Measurements from ENCODE around the gene PTCH2. TPM values are rescaled to one million over a fixed set of nuclear protein-coding genes. Genes with fewer than 3 reads are reported as not detected.
"Not testable (repeated sequence)": the region's sequence is repeated elsewhere in the genome, so short reads cannot be mapped to it uniquely, and the experiment has no call there.

Gene PTCH2
- total RNA-seq, 4 donors from 2014 or later: 0.09 to 0.19 TPM; not detected in 2

DNA sequence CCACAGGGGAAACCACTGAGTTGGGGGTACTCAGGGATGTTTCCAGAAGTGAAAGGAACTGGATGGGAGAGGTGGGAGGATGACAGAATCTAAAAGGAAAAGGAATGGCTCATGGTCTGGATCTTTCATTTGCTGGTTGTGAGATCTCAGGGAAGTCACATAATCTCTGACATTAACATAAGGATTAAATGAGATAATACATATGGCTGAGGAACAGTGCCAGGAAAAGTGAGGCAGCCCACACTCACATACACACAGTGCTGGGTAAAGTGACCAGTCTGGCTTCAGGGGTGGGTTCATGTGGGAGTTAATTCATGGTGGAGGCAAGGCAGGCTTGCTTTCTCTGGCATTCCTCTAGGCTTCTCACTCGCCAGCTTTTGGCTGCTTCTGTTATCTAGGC lies 3.9 kb upstream of the PTCH2 start:
- DNase-seq: no peak
- H3K4me3 ChIP-seq: no peak overlapping the region
- H3K27me3 ChIP-seq: peaks cover 0 to 4% (median 0%) of the 10 kb centered on the region in 4 donors
- peaks cover 0 to 21% (median 7%) of the 10 kb centered on the region in 3 donors for H3K4me1 ChIP-seq
- H3K36me3 ChIP-seq: peaks cover 0 to 8% (median 0%) of the 10 kb centered on the region in 3 donors
- no peaks in the 10 kb centered on the region for H3K9me3 ChIP-seq
- no peak overlapping the region for H3K27ac ChIP-seq
- 83% methylated on average over 1 of the region's 1 CpG; no CpG with 5 or more reads in 1 of the 2 donors for WGBS, 2 donors
- TF ChIP-seq, protein P1, sequence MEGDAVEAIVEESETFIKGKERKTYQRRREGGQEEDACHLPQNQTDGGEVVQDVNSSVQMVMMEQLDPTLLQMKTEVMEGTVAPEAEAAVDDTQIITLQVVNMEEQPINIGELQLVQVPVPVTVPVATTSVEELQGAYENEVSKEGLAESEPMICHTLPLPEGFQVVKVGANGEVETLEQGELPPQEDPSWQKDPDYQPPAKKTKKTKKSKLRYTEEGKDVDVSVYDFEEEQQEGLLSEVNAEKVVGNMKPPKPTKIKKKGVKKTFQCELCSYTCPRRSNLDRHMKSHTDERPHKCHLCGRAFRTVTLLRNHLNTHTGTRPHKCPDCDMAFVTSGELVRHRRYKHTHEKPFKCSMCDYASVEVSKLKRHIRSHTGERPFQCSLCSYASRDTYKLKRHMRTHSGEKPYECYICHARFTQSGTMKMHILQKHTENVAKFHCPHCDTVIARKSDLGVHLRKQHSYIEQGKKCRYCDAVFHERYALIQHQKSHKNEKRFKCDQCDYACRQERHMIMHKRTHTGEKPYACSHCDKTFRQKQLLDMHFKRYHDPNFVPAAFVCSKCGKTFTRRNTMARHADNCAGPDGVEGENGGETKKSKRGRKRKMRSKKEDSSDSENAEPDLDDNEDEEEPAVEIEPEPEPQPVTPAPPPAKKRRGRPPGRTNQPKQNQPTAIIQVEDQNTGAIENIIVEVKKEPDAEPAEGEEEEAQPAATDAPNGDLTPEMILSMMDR (IDR thresholded peaks at IDR 0.05): no peak
- TF ChIP-seq POLR2A (IDR thresholded peaks at IDR 0.05): no peak
- intact Hi-C loops (cut with DNase I): loop anchor here (10.0 kb wide), 1 partner anchor 168 kb away; the partner anchor contains the start of genes HECTD3 and UROD

DNA sequence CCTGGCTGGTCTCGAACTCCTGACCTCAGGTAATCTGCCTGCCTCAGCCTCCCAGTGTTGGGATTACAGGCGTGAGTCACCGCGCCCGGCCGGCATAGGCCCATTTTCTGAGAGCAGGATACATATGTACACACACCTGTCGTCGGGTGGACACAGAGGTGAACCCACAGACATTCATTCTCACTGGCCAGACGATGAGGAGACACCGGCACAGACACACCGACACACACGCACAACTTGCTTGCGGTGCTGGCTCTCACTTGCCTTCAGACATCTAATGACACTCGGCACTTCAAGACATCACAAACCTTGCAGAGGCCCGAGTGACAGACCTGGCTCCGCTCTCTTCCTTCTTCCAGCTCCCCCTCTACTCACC lies 579 bp downstream of the PTCH2 start:
- Histone ChIP-seq H3K36me3 (no peaks in the 10 kb centered on the region), H3K4me3 (peak overlapping the region; percentile 35 to 73 (median 54)), H3K4me1 (peaks cover 0 to 15% (median 7%) of the 10 kb centered on the region in 3 donors), H3K27me3 (peaks cover 0 to 4% (median 0%) of the 10 kb centered on the region in 4 donors), H3K27ac (peak overlapping the region; percentile 10 to 65 (median 48)), H3K9me3 (no peaks in the 10 kb centered on the region)
- TF ChIP-seq, protein P1 (IDR thresholded peaks at IDR 0.05): no peak
- no peak for TF ChIP-seq POLR2A (IDR thresholded peaks at IDR 0.05)
- 35 to 73% methylated on average over 4 to 12 of the region's 16 CpGs for whole genome bisulfite sequencing, 2 donors
- intact Hi-C loops (cut with DNase I): loop anchor here (10.0 kb wide), 1 partner anchor 172 kb away; the partner anchor contains the start of genes HECTD3 and UROD
- DNase-seq: no peak

DNA sequence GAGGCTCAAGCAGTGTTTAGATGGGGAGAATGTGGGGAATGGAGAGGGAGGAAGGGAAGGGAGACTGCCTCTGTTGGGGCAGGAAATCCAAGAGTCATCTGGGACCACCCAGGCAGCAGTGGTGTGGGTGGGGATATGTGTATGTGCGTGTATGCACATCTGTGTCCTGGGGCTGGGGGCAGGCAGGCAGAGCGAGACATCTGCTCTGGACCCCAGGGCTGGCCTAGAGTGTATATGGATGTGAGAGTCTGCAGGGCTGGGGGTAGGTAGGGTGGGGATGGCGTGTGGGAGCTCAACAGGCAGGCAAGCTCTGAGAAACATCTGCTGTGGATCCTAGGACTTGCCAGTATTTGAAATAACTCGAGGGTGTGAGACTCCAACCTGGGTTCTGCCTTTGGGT lies 3.5 kb downstream of the PTCH2 start:
- Histone ChIP-seq H3K27me3 (peaks cover 0 to 4% (median 0%) of the 10 kb centered on the region in 4 donors), H3K36me3 (no peaks in the 10 kb centered on the region), H3K9me3 (no peaks in the 10 kb centered on the region), H3K4me1 (peaks cover 0 to 23% (median 7%) of the 10 kb centered on the region in 3 donors), H3K4me3 (no peak overlapping the region), H3K27ac (no peak overlapping the region)
- WGBS, 2 donors: 56 to 61% methylated on average over 4 of the region's 4 CpGs
- intact Hi-C loops (cut with DNase I): loop anchor here (10.0 kb wide), 1 partner anchor 55 kb away; the partner anchor contains the start of gene BEST4
- TF ChIP-seq POLR2A (IDR thresholded peaks at IDR 0.05): no peak
- TF ChIP-seq, protein P1 (IDR thresholded peaks at IDR 0.05): no peak
- DNase-seq: no peak

DNA sequence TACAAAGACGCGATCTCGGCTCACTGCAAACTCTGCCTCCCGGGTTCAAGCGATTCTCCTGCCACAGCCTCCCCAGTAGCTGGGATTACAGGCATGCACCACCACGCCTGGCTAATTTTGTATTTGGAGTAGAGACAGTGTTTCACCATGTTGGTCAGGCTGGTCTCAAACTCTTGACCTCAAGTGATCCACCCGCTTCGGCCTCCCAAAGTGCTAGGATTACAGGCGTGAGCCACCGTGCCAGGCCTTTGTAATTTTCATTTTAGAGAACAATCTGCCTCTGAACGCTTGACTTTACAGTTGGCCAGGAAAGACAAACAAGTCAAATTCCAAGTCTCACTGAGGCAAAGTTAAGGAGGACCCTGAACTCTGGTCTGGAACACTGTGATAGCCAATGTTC lies 4.8 kb downstream of the PTCH2 start:
- DNase-seq, H3K27me3 ChIP-seq, H3K4me3 ChIP-seq, H3K9me3 ChIP-seq, H3K36me3 ChIP-seq, H3K27ac ChIP-seq: not testable (repeated sequence)
- peaks cover 0 to 18% (median 6%) of the 10 kb centered on the region in 3 donors for H3K4me1 ChIP-seq
- WGBS, 2 donors: 90 to 91% methylated on average over 11 of the region's 11 CpGs
- intact Hi-C loops (cut with DNase I): loop anchor here (10.0 kb wide), 1 partner anchor 53 kb away; the partner anchor contains the start of gene BEST4

DNA sequence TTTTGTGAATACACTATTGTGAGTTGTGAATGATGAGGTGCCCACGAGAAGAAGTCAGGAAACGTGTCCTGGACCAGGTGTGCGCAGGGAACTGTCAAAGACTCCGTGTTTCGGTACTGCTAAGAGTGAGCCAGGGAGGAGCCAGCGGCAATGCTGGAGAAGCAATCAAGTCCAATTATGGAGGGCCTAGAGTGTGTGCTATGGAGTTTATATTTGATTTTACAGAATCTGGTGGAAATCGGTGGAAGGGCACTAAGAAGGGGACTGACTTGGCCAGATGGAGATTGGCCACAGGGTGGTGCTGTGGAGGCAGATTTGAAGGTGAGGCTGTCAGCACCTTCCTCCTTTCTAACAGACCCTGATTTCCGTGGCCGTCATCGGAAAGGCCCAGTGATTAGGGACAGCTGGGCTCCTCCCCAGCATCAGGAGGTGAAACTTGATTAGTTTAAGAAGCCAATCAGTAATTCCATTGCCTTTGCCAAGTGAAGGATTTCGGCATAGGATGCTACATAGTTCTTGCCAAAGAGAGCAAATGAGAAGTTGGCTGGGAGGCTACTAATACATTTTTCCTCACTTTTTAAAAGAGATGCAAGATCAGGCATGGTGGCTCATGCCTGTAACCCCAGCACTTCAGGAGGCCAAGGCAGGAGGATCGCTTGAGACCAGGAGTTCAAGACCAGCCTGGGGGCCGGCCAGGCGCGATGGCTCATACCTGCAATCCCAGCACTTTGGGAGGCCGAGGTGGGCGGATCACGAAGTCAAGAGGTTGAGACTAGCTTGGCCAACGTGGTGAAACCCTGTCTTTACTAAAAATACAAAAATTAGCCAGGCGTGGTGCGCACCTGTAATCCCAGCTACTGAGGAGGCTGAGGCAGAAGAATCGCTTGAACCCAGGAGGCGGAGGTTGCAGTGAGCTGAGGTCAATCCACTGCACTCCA lies 7.0 kb downstream of the PTCH2 start:
- intact Hi-C loops (cut with DNase I): loop anchor here (10.0 kb wide), 1 partner anchor 51 kb away; the partner anchor contains the start of gene BEST4
- Histone ChIP-seq H3K36me3 (no peaks in the 10 kb centered on the region), H3K27ac (no peak overlapping the region), H3K4me3 (peak overlapping the region in 1 of 4 donors; percentile 24), H3K4me1 (peaks cover 0 to 8% (median 0%) of the 10 kb centered on the region in 3 donors), H3K27me3 (no peaks in the 10 kb centered on the region), H3K9me3 (no peaks in the 10 kb centered on the region)
- 56 to 63% methylated on average over 16 to 23 of the region's 23 CpGs for WGBS, 2 donors
- TF ChIP-seq, protein P1 (IDR thresholded peaks at IDR 0.05): peak; percentile 62 to 87 (median 76)
- TF ChIP-seq POLR2A (IDR thresholded peaks at IDR 0.05): no peak
- DNase-seq: no peak
